BLaER1 treated with 17β-estradiol and CSF1 and Interleukin-3, amounts not matched to agents 10 nM and 100 nM (cell line): ENCODE data around the gene SLC5A2.
"Not testable (repeated sequence)": the region's sequence is repeated elsewhere in the genome, so short reads cannot be mapped to it uniquely, and the experiment has no call there.

ENCODE experiments used
- H3K27ac ChIP-seq, 11 experiments: shearing (Covaris generic); formaldehyde crosslinking; 2 replicates each; pipeline ENCODE4 v1.8.1; 2022
- H3K27me3 ChIP-seq, 11 experiments: shearing (Covaris generic); formaldehyde crosslinking; 2 replicates each; pipeline ENCODE4 v1.8.1; 2022
- H3K36me3 ChIP-seq, 11 experiments: shearing (Covaris generic); formaldehyde crosslinking; 2 replicates each; pipeline ENCODE4 v1.8.1; 2022
- H3K4me1 ChIP-seq, 10 experiments: shearing (Covaris generic); formaldehyde crosslinking; 2 replicates each; pipeline ENCODE4 v1.8.1; 2022
- H3K4me2 ChIP-seq, 11 experiments: shearing (Covaris generic); formaldehyde crosslinking; 2 replicates each; pipeline ENCODE4 v1.8.1; 2022
- H3K4me3 ChIP-seq, 10 experiments: shearing (Covaris generic); formaldehyde crosslinking; 2 replicates each; pipeline ENCODE4 v1.8.1; 2022
- H3K9ac ChIP-seq, 11 experiments: shearing (Covaris generic); formaldehyde crosslinking; 2 replicates each; pipeline ENCODE4 v1.8.1; 2022
- H3K9me3 ChIP-seq, 11 experiments: shearing (Covaris generic); formaldehyde crosslinking; replicated peaks in 1 of 11; 2 replicates each; pipeline ENCODE4 v1.8.1; 2022
- H4K20me1 ChIP-seq, 11 experiments: shearing (Covaris generic); formaldehyde crosslinking; 2 replicates each; pipeline ENCODE4 v1.8.1; 2022
- Cebpa-rat ChIP-seq, 11 experiments: shearing (Covaris generic); IDR thresholded peaks; 2 replicates each; pipeline ENCODE4 v1.8.1; 2022

Gene SLC5A2

DNA sequence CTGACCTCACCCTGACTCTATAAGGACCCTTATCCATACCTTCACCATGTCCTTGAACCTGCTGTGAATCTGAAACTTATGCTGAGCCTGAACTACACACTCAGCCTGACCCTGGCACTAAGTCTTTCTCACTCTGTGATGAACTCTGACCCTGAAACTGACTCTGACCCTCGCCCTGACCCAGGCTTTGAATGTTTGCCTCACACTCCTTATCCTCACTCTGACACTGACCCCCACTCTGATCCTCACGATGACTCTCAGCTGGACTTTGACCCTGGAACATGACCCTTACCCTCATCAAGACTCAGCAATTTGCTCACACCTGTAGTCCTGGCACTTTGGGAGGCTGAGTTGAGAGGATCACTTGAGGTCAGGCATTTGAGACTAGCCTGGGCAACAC, 49.2 kb downstream of the SLC5A2 start:
- Histone ChIP-seq H3K9me3 (peaks cover under 1 to 26% (median 13%) of the 10 kb centered on the region in 11 experiments; a peak in 20 of 22 replicates), H3K9ac (no peak overlapping the region), H3K4me3 (no peak overlapping the region), H3K27me3 (peaks cover 0 to 9% (median 3%) of the 10 kb centered on the region in 11 experiments; a peak in 5 of 22 replicates), H3K36me3 (no peaks in the 10 kb centered on the region), H3K4me2 (no peak overlapping the region), H3K27ac (no peak overlapping the region), H3K4me1 (no peaks in the 10 kb centered on the region), H4K20me1 (no peaks in the 10 kb centered on the region)
- no peak for TF ChIP-seq Cebpa-rat (IDR thresholded peaks at IDR 0.05)

DNA sequence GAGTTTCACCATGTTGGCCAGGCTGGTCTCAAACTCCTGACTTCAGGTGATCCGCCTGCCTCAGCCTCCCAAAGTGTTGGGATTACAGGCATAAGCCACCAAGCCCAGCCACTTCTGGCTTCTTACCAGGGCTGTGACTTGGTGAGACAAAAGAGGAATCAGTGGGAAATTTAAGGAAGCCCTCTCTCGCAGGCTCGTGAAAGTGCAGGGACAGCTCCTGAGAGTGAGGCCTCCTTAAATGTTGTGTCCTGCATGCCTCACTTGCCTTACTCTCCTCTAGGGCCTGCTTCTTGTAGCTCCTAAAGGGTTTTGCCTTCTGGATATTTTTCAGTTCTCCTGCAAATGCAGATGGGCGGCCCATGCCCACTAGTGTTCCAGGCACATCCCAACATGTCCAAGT, 50.0 kb downstream of the SLC5A2 start:
- H3K27me3 ChIP-seq, result peaks cover 0 to 9% (median 3%) of the 10 kb centered on the region in 11 experiments; a peak in 5 of 22 replicates
- no peak overlapping the region for H3K27ac ChIP-seq
- peaks cover 9 to 30% (median 20%) of the 10 kb centered on the region in 11 experiments for H3K9me3 ChIP-seq
- no peaks in the 10 kb centered on the region for H3K36me3 ChIP-seq
- no peaks in the 10 kb centered on the region for H3K4me1 ChIP-seq
- H3K4me3 ChIP-seq, result no peak overlapping the region
- H3K9ac ChIP-seq, result no peak overlapping the region
- no peak for TF ChIP-seq Cebpa-rat (IDR thresholded peaks at IDR 0.05)
- no peak overlapping the region for H3K4me2 ChIP-seq
- no peaks in the 10 kb centered on the region for H4K20me1 ChIP-seq

DNA sequence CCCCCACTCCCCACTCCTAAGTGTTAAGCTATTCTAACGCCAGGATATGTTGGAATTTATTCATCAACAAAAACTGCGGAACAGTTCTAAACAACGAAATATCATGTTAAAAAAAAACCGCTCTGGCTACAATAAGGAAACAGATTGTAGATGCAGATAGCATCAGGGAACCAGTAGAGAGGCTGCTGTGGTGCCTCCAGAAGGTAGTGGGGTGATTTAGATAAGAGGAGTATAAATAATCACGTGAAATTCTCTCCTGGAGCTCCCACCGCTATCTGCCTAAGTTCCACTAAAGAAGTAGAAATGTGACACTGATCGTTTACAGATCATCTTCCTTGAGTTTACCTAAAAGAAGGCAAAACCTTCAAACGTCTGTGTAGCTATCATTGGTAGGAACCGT, 52.8 kb downstream of the SLC5A2 start:
- H4K20me1 ChIP-seq, result no peaks in the 10 kb centered on the region
- H3K27ac ChIP-seq, result no peak overlapping the region
- H3K4me3 ChIP-seq, result no peak overlapping the region
- peaks cover 34 to 41% (median 40%) of the 10 kb centered on the region in 11 experiments for H3K9me3 ChIP-seq
- H3K27me3 ChIP-seq, result no peaks in the 10 kb centered on the region
- no peak for TF ChIP-seq Cebpa-rat (IDR thresholded peaks at IDR 0.05)
- H3K36me3 ChIP-seq, result no peaks in the 10 kb centered on the region
- no peaks in the 10 kb centered on the region for H3K4me1 ChIP-seq
- no peak overlapping the region for H3K9ac ChIP-seq
- no peak overlapping the region for H3K4me2 ChIP-seq

DNA sequence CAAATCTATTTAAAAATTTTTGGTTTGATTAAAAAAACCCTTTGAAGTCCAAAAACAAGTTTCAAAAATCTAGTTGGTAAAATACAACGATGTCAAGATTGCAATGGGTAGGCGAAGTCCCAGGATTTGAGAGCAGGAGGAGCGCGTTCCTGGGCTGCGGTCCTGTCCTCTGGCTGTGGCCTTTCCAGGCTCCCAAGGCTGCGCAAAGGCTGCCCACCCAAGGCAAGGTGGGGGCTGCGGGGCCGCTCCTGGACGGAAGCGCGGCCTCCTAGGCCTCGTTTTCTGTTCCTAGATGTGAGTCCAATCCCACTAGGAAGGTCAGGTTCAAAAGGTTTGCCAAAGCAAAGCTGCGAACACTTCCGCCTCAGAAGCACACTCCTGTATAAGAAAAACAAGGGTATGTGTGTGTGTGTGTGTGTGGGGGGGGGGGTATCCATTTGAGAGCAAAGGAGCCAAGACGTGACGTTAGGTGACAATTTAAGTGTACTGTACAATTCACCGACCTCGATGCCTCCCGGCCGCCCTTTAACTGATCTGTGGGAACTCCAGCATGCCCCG, 54.0 kb downstream of the SLC5A2 start:
- H3K4me3 ChIP-seq, result no peak overlapping the region
- no peak for TF ChIP-seq Cebpa-rat (IDR thresholded peaks at IDR 0.05)
- H3K27me3 ChIP-seq, result no peaks in the 10 kb centered on the region
- no peaks in the 10 kb centered on the region for H3K4me1 ChIP-seq
- H3K4me2 ChIP-seq, result no peak overlapping the region
- H3K27ac ChIP-seq, result no peak overlapping the region
- H4K20me1 ChIP-seq, result no peaks in the 10 kb centered on the region
- no peak overlapping the region for H3K9ac ChIP-seq
- H3K9me3 ChIP-seq, result peaks cover 40 to 52% (median 50%) of the 10 kb centered on the region in 11 experiments
- no peaks in the 10 kb centered on the region for H3K36me3 ChIP-seq

DNA sequence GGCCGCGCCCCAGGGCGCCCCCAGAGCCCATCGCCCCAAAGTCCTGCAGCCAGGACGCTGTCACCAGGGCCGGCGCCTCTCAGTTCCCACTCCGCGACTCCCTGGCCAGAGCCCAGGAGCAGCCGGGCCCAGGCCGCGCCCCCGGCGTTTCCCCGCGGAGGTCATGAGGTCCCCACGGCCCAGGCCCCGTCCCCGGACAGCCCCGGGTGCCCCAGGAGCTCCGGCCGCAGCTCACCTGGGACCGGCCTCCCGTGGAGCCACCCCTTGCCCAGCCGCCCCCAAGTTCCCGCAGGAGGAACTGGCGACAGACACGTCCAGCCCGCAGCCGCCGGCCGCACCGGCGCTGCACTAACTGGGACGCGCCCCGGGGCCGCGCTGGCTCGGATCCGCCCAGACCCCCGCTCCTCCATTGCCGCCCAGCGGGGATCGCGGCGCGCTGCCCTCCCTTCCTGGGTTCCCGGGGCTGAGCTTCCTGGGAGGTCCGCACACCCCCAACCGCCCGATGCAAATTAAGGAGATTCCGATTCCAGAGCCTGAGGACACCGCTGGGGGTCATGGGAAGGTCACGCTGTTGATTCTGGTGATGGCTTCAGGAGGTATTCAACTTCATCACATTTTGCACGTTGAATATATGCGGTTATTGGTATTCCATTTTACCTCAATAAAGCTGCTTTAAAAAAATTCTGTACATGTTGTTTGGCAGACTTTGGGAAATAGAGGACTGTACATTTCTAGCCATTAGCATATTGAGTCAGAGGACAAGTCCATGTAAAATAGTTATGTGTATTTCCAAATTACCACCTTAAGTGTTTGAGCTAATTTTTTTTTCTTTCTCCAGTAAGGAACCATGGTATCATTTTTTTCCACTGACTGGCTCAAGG, 54.7 kb downstream of the SLC5A2 start:
- Histone ChIP-seq H4K20me1 (no peaks in the 10 kb centered on the region), H3K9me3 (peaks cover 47 to 59% (median 57%) of the 10 kb centered on the region in 11 experiments), H3K4me2 (no peak overlapping the region)

DNA sequence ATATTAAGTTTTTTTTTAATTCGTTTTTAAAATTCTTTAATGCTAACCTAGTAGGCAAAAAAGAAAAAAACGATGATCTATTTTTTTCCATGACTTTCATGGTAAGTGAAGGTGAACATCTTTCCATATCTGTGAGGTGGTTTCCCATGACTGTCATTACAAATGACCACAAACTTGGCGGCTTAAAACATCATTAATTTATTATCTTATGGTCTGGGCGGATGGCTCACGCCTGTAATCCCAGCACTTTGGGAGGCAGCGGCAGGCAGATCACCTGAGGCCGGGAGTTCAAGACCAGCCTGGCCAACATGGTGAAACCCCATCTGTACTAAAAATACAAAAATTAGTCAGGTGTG, 55.3 kb downstream of the SLC5A2 start:
- not testable (repeated sequence) for H3K4me2 ChIP-seq, H3K27me3 ChIP-seq, H4K20me1 ChIP-seq, H3K4me1 ChIP-seq, H3K27ac ChIP-seq, H3K36me3 ChIP-seq, H3K4me3 ChIP-seq, H3K9ac ChIP-seq
- H3K9me3 ChIP-seq, result peaks cover 53 to 65% (median 63%) of the 10 kb centered on the region in 11 experiments

More for the DNA sequence above, 54.7 kb downstream of the SLC5A2 start:
- Histone ChIP-seq H3K9ac (no peak overlapping the region), H3K36me3 (no peaks in the 10 kb centered on the region), H3K27ac (no peak overlapping the region), H3K4me1 (no peaks in the 10 kb centered on the region), H3K4me3 (no peak overlapping the region), H3K27me3 (no peaks in the 10 kb centered on the region)
- no peak for TF ChIP-seq Cebpa-rat (IDR thresholded peaks at IDR 0.05)

DNA sequence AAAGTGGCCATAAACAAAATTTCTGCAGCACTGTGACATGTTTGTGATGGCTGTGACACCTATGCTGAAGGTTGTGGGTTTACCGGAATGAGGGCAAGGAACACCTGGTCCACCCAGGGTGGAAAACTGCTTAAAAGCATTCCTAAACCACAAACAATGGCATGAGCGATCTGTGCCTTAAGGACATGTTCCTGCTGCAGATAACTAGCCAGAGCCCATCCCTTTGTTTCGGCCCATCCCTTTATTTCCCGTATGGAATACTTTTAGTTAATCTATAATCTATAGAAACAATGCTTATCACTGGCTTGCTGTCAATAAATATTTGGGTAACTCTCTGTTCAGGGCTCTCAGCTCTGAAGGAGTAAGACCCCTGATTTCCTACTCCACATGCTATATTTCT, 56.8 kb downstream of the SLC5A2 start:
- H3K4me1 ChIP-seq, H3K36me3 ChIP-seq, H3K4me2 ChIP-seq, H3K4me3 ChIP-seq, H3K27me3 ChIP-seq, H3K9ac ChIP-seq, H4K20me1 ChIP-seq, H3K27ac ChIP-seq: not testable (repeated sequence)
- H3K9me3 ChIP-seq, result peaks cover 57 to 74% (median 70%) of the 10 kb centered on the region in 11 experiments
